RWPE2 (cell line): ENCODE data around the gene BEX2.

Experiments
- ATAC-seq: fragments of 200-7000 bp; cut with Tn5 transposase; 3 replicates; pipeline ENCODE4 v1.9.1; 2021; ENCODE audit warnings: low read depth
- DNase-seq: peaks from one replicate; pipeline ENCODE4 v3.0.0-alpha.2; 2020; ENCODE audit warnings: low spot score
- H3K27ac ChIP-seq: fragments of 450-650 bp; 2 replicates; pipeline ENCODE4 v1.5.1; 2017; ENCODE audit warnings: mild to moderate bottlenecking; ENCODE audit not compliant: poor library complexity, severe bottlenecking
- H3K27me3 ChIP-seq: fragments of 250-450 bp; sonication (Bioruptor Pico); 2 replicates; pipeline ENCODE4 v1.5.1; 2021; ENCODE audit warnings: mild to moderate bottlenecking, moderate library complexity; ENCODE audit not compliant: insufficient read depth, poor library complexity, severe bottlenecking
- H3K36me3 ChIP-seq: fragments of 250-450 bp; sonication (Bioruptor Pico); 2 replicates; pipeline ENCODE4 v1.5.1; 2020; ENCODE audit warnings: low read depth, mild to moderate bottlenecking, moderate library complexity
- H3K4me1 ChIP-seq: fragments of 250-450 bp; sonication (Bioruptor Pico); 2 replicates; pipeline ENCODE4 v1.5.1; 2021; ENCODE audit warnings: mild to moderate bottlenecking, moderate library complexity; ENCODE audit not compliant: insufficient read depth, poor library complexity, severe bottlenecking
- H3K4me3 ChIP-seq: fragments of 250-450 bp; sonication (Bioruptor Pico); 2 replicates; pipeline ENCODE4 v1.5.1; 2021; ENCODE audit warnings: mild to moderate bottlenecking, moderate library complexity; ENCODE audit not compliant: severe bottlenecking
- H3K9me3 ChIP-seq: fragments of 250-450 bp; sonication (Bioruptor Pico); 2 replicates; pipeline ENCODE4 v1.5.1; 2021; ENCODE audit warnings: mild to moderate bottlenecking, moderate library complexity; ENCODE audit not compliant: severe bottlenecking
- TF ChIP-seq, protein P1 (sequence below): fragments of 450-650 bp; IDR thresholded peaks from one replicate; pipeline ENCODE4 v1.5.1; 2017; ENCODE audit warnings: mild to moderate bottlenecking, moderate library complexity; ENCODE audit not compliant: poor library complexity, severe bottlenecking

The BEX2 gene

DNA sequence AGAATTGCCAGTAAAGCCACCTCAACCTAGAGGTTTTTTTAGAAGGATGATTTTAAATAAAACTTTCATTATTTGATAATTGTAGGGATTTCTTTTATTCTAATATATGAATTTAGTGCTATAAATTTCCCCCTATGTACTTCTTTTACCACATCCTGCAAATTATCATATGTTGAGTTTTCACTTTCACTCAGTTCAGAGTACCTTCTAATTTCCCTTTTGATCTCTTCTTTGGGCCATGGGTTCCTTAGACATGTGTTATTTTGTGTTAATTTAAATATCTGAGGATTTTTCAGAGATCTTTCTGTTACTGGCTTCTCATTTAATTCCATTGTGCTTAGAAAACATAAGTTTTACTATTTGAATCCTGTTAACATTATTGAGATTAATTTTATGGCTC, 6.1 kb downstream of the BEX2 start:
- Histone ChIP-seq H3K4me3 (no peak overlapping the region), H3K9me3 (no peaks in the 10 kb centered on the region), H3K27me3 (no peaks in the 10 kb centered on the region), H3K36me3 (no peaks in the 10 kb centered on the region), H3K27ac (no peak overlapping the region), H3K4me1 (no peaks in the 10 kb centered on the region)
- DNase-seq (no peak), ATAC-seq (no peak)
- TF ChIP-seq, protein P1, sequence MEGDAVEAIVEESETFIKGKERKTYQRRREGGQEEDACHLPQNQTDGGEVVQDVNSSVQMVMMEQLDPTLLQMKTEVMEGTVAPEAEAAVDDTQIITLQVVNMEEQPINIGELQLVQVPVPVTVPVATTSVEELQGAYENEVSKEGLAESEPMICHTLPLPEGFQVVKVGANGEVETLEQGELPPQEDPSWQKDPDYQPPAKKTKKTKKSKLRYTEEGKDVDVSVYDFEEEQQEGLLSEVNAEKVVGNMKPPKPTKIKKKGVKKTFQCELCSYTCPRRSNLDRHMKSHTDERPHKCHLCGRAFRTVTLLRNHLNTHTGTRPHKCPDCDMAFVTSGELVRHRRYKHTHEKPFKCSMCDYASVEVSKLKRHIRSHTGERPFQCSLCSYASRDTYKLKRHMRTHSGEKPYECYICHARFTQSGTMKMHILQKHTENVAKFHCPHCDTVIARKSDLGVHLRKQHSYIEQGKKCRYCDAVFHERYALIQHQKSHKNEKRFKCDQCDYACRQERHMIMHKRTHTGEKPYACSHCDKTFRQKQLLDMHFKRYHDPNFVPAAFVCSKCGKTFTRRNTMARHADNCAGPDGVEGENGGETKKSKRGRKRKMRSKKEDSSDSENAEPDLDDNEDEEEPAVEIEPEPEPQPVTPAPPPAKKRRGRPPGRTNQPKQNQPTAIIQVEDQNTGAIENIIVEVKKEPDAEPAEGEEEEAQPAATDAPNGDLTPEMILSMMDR = no peak

DNA sequence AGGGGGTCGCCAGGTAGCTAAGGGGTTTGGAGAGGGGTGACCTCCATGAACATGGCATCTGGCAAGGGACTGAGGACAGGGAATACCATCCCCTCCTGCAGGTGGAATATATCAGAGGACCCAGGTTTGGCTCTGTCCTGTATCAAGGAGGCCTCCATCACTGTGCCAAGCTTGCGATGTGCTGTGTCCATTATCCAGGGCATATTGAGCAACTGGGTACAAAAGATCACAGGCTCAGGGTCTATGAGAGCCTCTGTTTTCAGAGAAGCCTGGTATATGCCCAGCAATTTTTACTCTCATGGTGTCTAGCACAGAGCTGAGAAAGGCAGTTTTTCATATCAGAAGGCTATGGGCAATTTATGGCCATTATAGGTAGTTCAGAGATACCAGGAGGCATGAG, 17.7 kb downstream of the BEX2 start:
- H3K27me3 ChIP-seq = no peaks in the 10 kb centered on the region
- DNase-seq = no peak
- H3K27ac ChIP-seq = no peak overlapping the region
- no peaks in the 10 kb centered on the region for H3K9me3 ChIP-seq
- TF ChIP-seq, protein P1 = no peak
- H3K4me1 ChIP-seq = no peaks in the 10 kb centered on the region
- no peak for ATAC-seq
- H3K36me3 ChIP-seq = no peaks in the 10 kb centered on the region
- no peak overlapping the region for H3K4me3 ChIP-seq

DNA sequence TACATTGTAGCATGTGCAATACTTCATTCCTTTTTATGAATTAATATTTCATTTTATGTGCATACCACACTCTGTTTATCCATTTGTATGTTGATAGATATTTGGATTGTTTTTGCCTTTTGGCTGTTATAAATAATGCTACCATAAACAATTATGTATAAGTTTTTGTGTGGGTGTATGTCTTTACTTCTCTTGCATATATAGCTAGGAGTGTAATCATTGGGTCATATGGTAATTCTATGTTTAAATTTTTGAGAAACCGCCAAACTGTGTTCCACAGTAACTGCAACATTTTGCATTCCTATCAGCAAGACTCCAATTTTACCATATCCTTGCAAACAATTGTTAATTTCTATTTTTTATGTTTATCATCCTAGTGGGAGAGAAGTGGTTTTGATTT, 31.2 kb downstream of the BEX2 start:
- Histone ChIP-seq H3K27me3 (peaks cover 10% of the 10 kb centered on the region), H3K9me3 (no peaks in the 10 kb centered on the region), H3K4me1 (no peaks in the 10 kb centered on the region), H3K4me3 (no peak overlapping the region), H3K36me3 (no peaks in the 10 kb centered on the region), H3K27ac (no peak overlapping the region)
- no peak for ATAC-seq
- DNase-seq = no peak
- TF ChIP-seq, protein P1 = no peak

DNA sequence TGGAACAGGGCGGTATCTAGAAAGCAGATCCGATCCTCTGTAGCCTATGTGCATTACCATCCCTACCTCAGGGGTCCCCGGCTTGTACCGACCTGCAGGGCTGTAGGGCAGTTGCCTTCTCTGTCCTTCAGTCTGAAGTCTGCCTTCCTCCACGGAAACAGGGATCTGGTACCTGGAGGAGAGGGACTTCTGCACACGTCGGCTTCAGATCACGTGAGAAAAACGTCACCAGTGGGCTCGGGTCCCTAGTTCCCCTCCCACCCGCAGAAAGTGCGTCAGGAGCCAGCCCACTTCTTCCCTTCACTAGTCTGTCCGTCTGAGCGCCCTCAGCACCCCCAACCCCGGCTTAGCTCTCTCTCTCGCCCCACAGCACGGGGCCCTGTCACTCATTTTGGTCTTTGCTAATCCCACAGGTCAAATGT, 34.2 kb downstream of the BEX2 start, which contains the start of gene TCEAL5:
TSS of gene TCEAL5 (minus strand) at position 170 of the 422 bp plus-strand sequence. CDS start 2,187 bp downstream, outside the sequence.
- TF ChIP-seq, protein P1 = no peak
- no peak within 1 kb of the TSS for H3K27ac ChIP-seq
- H3K27me3 ChIP-seq = peaks cover 10% of the 10 kb centered on the region
- ATAC-seq (no peak), DNase-seq (no peak)
- H3K4me3 ChIP-seq = no peak within 1 kb of the TSS
- H3K4me1 ChIP-seq = no peaks in the 10 kb centered on the region
- no peaks in the 10 kb centered on the region for H3K9me3 ChIP-seq
- no peaks in the 10 kb centered on the region for H3K36me3 ChIP-seq

DNA sequence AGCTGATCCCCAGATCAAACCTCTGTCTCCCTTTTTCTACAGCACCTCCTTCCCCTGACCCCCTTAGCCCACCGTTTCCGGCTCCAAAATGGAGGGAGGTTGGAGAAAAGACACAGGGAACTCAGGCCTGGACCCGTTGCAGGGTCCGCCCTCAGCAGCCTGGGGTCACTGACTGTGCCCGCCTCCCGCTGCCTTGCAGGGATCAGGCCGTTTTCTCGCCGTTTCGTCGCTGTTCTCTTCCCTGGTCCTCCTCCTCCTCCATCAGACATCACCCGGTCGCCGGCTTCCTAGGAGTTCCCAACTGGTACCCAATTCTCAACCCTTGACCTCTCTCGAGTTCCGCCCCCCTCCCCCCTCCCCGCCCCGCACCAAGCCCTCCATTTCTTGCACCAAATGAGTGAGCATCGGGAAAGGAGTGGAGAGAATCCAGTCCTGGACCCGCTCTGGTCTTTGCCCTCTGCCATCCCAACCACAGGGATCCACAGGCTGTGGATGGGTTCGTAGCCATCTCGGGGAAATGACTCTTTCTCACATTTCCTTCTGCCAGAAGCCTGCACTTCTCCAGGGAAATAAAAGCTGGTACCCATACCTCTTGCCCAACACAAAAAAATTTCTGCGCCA, 34.7 kb downstream of the BEX2 start:
- ATAC-seq = no peak
- peaks cover 10% of the 10 kb centered on the region for H3K27me3 ChIP-seq
- no peaks in the 10 kb centered on the region for H3K4me1 ChIP-seq
- TF ChIP-seq, protein P1 = no peak
- H3K9me3 ChIP-seq = no peaks in the 10 kb centered on the region
- no peaks in the 10 kb centered on the region for H3K36me3 ChIP-seq
- no peak for DNase-seq
- no peak overlapping the region for H3K4me3 ChIP-seq
- H3K27ac ChIP-seq = no peak overlapping the region
